Keratinocyte (primary cell): Measurements from ENCODE around the gene DNAH12. TPM values are rescaled to one million over a fixed set of nuclear protein-coding genes. Genes with fewer than 3 reads are reported as not detected.

Experiments
- DNase-seq: peaks from one replicate; pipeline ENCODE4 v3.0.0-alpha.2; 2011; ENCODE audit warnings: low read depth, missing footprints, low spot score
- FAIRE-seq: peaks from 2 replicates; lab custom pipeline; 2011; peaks lifted over from hg19 to GRCh38; lab: Jason Lieb, UNC
- H2AFZ ChIP-seq: 2 replicates; pipeline ENCODE4 v1.6.0; 2012; ENCODE audit warnings: low read length, control low read depth, inconsistent platforms; ENCODE audit not compliant: control insufficient read depth
- H3K27ac ChIP-seq: 2 replicates; pipeline ENCODE4 v1.5.1; 2011; ENCODE audit warnings: low read length; ENCODE audit not compliant: control insufficient read depth, insufficient read depth
- H3K27me3 ChIP-seq: 3 replicates; pipeline ENCODE4 v1.6.0; 2011; ENCODE audit warnings: low read length; ENCODE audit not compliant: control insufficient read depth, insufficient read depth; ENCODE audit errors: extremely low read depth
- H3K36me3 ChIP-seq, 2 experiments: 2 replicates in 1 of 2; 3 replicates in 1 of 2; pipeline ENCODE4 v1.5.1; 2011; ENCODE audit warnings: low read length in 2 of 2, mild to moderate bottlenecking in 1 of 2; ENCODE audit not compliant: control insufficient read depth in 2 of 2, insufficient read depth in 2 of 2; ENCODE audit errors: extremely low read depth in 1 of 2
- H3K4me1 ChIP-seq: 3 replicates; pipeline ENCODE4 v1.5.1; 2011; ENCODE audit warnings: low read length; ENCODE audit not compliant: control insufficient read depth, insufficient read depth; ENCODE audit errors: extremely low read depth
- H3K4me2 ChIP-seq: 3 replicates; pipeline ENCODE4 v1.6.0; 2011; ENCODE audit warnings: low read depth, low read length; ENCODE audit not compliant: control insufficient read depth, insufficient read depth; ENCODE audit errors: extremely low read depth
- H3K4me3 ChIP-seq, 3 experiments: fragments of 200-600 bp in 1 of 3; sonication (generic) in 1 of 3; 2 replicates in 2 of 3; 3 replicates in 1 of 3; pipeline ENCODE4 v1.5.1; 2011 to 2016; ENCODE audit warnings: low read length in 3 of 3, mild to moderate bottlenecking in 3 of 3, control low read depth in 2 of 3, inconsistent platforms in 1 of 3, low read depth in 1 of 3, mixed read lengths in 1 of 3, mixed run types in 1 of 3, moderate library complexity in 1 of 3; ENCODE audit not compliant: control insufficient read depth in 2 of 3, insufficient read depth in 2 of 3; ENCODE audit errors: extremely low read depth in 1 of 3
- H3K79me2 ChIP-seq: 2 replicates; pipeline ENCODE4 v1.6.0; 2012; ENCODE audit warnings: low read length; ENCODE audit not compliant: control insufficient read depth, insufficient read depth
- H3K9ac ChIP-seq: 3 replicates; pipeline ENCODE4 v1.6.0; 2011; ENCODE audit warnings: low read length; ENCODE audit not compliant: control insufficient read depth, insufficient read depth; ENCODE audit errors: extremely low read depth
- H3K9me1 ChIP-seq: 3 replicates; pipeline ENCODE4 v1.6.0; 2011; ENCODE audit warnings: low read length; ENCODE audit not compliant: control insufficient read depth, insufficient read depth; ENCODE audit errors: extremely low read depth
- H3K9me3 ChIP-seq: 2 replicates; pipeline ENCODE4 v1.5.1; 2012; ENCODE audit warnings: low read depth, low read length; ENCODE audit not compliant: control insufficient read depth
- H4K20me1 ChIP-seq: 3 replicates; pipeline ENCODE4 v1.6.0; 2011; ENCODE audit warnings: low read length; ENCODE audit not compliant: control insufficient read depth, insufficient read depth; ENCODE audit errors: extremely low read depth
- CTCF ChIP-seq, 3 experiments: IDR thresholded peaks in 1 of 3; conservative IDR thresholded peaks in 1 of 3; optimal IDR thresholded peaks in 1 of 3; 2 replicates in 2 of 3; 3 replicates in 1 of 3; pipeline versions ENCODE3 to v1.5.1; 2011; ENCODE audit warnings: low read length in 3 of 3, mild to moderate bottlenecking in 3 of 3, moderate library complexity in 2 of 3, control low read depth in 1 of 3, inconsistent platforms in 1 of 3; ENCODE audit not compliant: insufficient read depth in 2 of 3; ENCODE audit errors: extremely low read depth in 1 of 3
- EZH2 ChIP-seq: IDR thresholded peaks from one replicate; pipeline ENCODE4 v1.6.1; 2012; ENCODE audit warnings: inconsistent platforms, mild to moderate bottlenecking, low read length, moderate library complexity
- dilution Hi-C: fragments of 300-500 bp; cut with MboI; formaldehyde crosslinking; loops from one replicate; pipeline ENCODE4 v1.7.0; 2020; ENCODE audit warnings: low sequenced_read_pairs; ENCODE audit not compliant: extremely low pct_ligation_motif_present
- polyA plus RNA-seq, 5 experiments: library from polyadenylated mRNA; depleted of rRNA in 3 of 5; stranded (reverse) in 3 of 5; stranded (forward) in 1 of 5; unstranded in 1 of 5; fragments of >200 nt; gene quantifications; 1 replicate in 1 of 5; 2 replicates in 3 of 5; 3 replicates in 1 of 5; pipeline versions ENCODE4 v1.2.1 to v1.2.3, GENCODE V29; 2011 to 2012; ENCODE audit warnings: missing spikeins in 2 of 5, low read depth in 1 of 5, low replicate concordance in 1 of 5

The DNAH12 gene
- polyA plus RNA-seq, 1 donor (not counting 4 experiments of a cell fraction or from before 2014, with no cell fraction given), result not detected

- Histone ChIP-seq H3K36me3 (no peaks in the 10 kb centered on the region), H3K79me2 (no peaks in the 10 kb centered on the region), H3K4me2 (no peak overlapping the region), H3K4me1 (no peaks in the 10 kb centered on the region), H4K20me1 (no peaks in the 10 kb centered on the region), H3K9me1 (no peaks in the 10 kb centered on the region), H3K27ac (no peak overlapping the region), H3K27me3 (no peaks in the 10 kb centered on the region), H2AFZ (no peak overlapping the region), H3K9me3 (no peaks in the 10 kb centered on the region), H3K9ac (no peak overlapping the region), H3K4me3 (no peak overlapping the region)
- TF ChIP-seq EZH2, result no peak
- no peak for TF ChIP-seq CTCF (optimal IDR thresholded peaks at IDR 0.05 in 1 of 3, IDR thresholded peaks at IDR 0.05 in 1 of 3, conservative IDR thresholded peaks at IDR 0.05 in 1 of 3; ENCODE audit: extremely low read depth in 1 of 3, insufficient read depth in 2 of 3, low read length in 3 of 3)
- FAIRE-seq (no peak), DNase-seq (no peak)
- dilution Hi-C loops, result no loop called here
Measured at GRCh38 chr3:57420001-57420400, 124.1 kb downstream of the DNAH12 start.

GRCh38 chr3:57411715-57412114 lies 132.4 kb downstream of the DNAH12 start:
- FAIRE-seq, result no peak
- no peak overlapping the region for H3K9ac ChIP-seq
- no peaks in the 10 kb centered on the region for H3K4me1 ChIP-seq
- DNase-seq, result no peak
- H3K9me1 ChIP-seq, result no peaks in the 10 kb centered on the region
- no peaks in the 10 kb centered on the region for H3K9me3 ChIP-seq
- no peaks in the 10 kb centered on the region for H3K79me2 ChIP-seq
- H3K4me3 ChIP-seq, result no peak overlapping the region
- dilution Hi-C loops, result no loop called here
- no peaks in the 10 kb centered on the region for H4K20me1 ChIP-seq
- H2AFZ ChIP-seq, result no peak overlapping the region
- no peak overlapping the region for H3K4me2 ChIP-seq
- no peaks in the 10 kb centered on the region for H3K36me3 ChIP-seq
- no peaks in the 10 kb centered on the region for H3K27me3 ChIP-seq
- H3K27ac ChIP-seq, result no peak overlapping the region
- no peak for TF ChIP-seq CTCF (optimal IDR thresholded peaks at IDR 0.05 in 1 of 3, IDR thresholded peaks at IDR 0.05 in 1 of 3, conservative IDR thresholded peaks at IDR 0.05 in 1 of 3; ENCODE audit: extremely low read depth in 1 of 3, insufficient read depth in 2 of 3, low read length in 3 of 3)
